Tibial nerve (tissue), 4 donors: ENCODE results near the gene C1orf35.

Source experiments
- CTCF ChIP-seq, 5 experiments: fragments of 200-600 bp in 3 of 5; fragments of 450-650 bp in 2 of 5; sonication (generic) in 3 of 5; IDR thresholded peaks; one replicate each; pipeline ENCODE4 v1.5.1; 2016 to 2019; ENCODE audit warnings: antibody characterized with exemption in 5 of 5, mild to moderate bottlenecking in 3 of 5, moderate library complexity in 2 of 5
- EP300 ChIP-seq, 2 donors: sonication (generic); formaldehyde crosslinking; IDR thresholded peaks; one replicate each; pipeline ENCODE4 v1.6.1; 2017; ENCODE audit warnings: antibody characterized with exemption in 2 of 2, mild to moderate bottlenecking in 1 of 2
- POLR2A ChIP-seq, 2 donors: fragments of 450-650 bp; IDR thresholded peaks; one replicate each; pipeline ENCODE4 v1.6.1; 2017; ENCODE audit warnings: antibody characterized with exemption in 2 of 2, mild to moderate bottlenecking in 2 of 2, moderate library complexity in 2 of 2

GRCh38 chr1:228107636-228108035 is 4.5 kb upstream of the C1orf35 start:
- TF ChIP-seq CTCF (IDR thresholded peaks at IDR 0.05), result no peak
- no peak for TF ChIP-seq POLR2A (IDR thresholded peaks at IDR 0.05)
- TF ChIP-seq EP300 (IDR thresholded peaks at IDR 0.05), result no peak
